HCT116 (cell line): ENCODE measurements around the gene FECH. TPM values are rescaled to one million over a fixed set of nuclear protein-coding genes. Genes with fewer than 3 reads are reported as not detected.

ENCODE experiments used
- ATAC-seq: fragments of 200-7000 bp; cut with Tn5 transposase; 2 replicates; pipeline ENCODE4 v1.9.1; 2020; ENCODE audit warnings: mild to moderate bottlenecking, moderate library complexity
- BruUV-seq: library from RNA; stranded (reverse); fragments of 400-500 nt; replicated peaks from 2 replicates; lab custom pipeline; 2021; lab: Mats Ljungman, UMichigan
- CTCF ChIA-PET: fragments of 300-600 bp; sonication (Branson Sonifier 250); formaldehyde crosslinking; loops from one replicate; lab custom pipeline; 2021; ENCODE audit warnings: antibody characterized with exemption; lab: Charles Lee
- POLR2A ChIA-PET: fragments of 300-600, 350-600 bp; sonication (Branson Sonifier 250); formaldehyde crosslinking; loops from one replicate; lab custom pipeline; 2021; ENCODE audit warnings: antibody characterized with exemption; lab: Charles Lee
- RAD21 ChIA-PET, 2 experiments: fragments of 300-600 bp; sonication (Branson Sonifier 250); formaldehyde crosslinking; loops; one replicate each; lab custom pipeline; 2023; ENCODE audit warnings: low total read pairs in 2 of 2; ENCODE audit not compliant: uncharacterized antibody in 2 of 2, unreplicated experiment in 2 of 2, low non-redundant PET in 1 of 2; lab: Charles Lee
- DNase-seq: peaks from one replicate; pipeline ENCODE4 v3.0.0-alpha.2; 2010; ENCODE audit warnings: low read depth, low spot score
- H2AFZ ChIP-seq: fragments of 200-600 bp; shearing (Covaris generic), sonication (generic); 2 replicates; pipeline ENCODE4 v1.6.1; 2017; ENCODE audit warnings: low read depth, mixed run types, mixed read lengths, antibody characterized with exemption, low read length; ENCODE audit not compliant: poor library complexity, severe bottlenecking
- H3K27ac ChIP-seq: 2 replicates; pipeline ENCODE4 v1.5.1; 2012; ENCODE audit warnings: low read depth, low read length
- H3K27me3 ChIP-seq: fragments of 200-600 bp; sonication (generic); 2 replicates; pipeline ENCODE4 v1.6.1; 2016; ENCODE audit warnings: mixed run types, low read length, mixed read lengths; ENCODE audit not compliant: insufficient read depth
- H3K36me3 ChIP-seq, 2 experiments: fragments of 200-500 bp in 1 of 2; fragments of 200-600 bp in 1 of 2; sonication (Bioruptor generic) in 1 of 2; sonication (generic) in 1 of 2; 2 replicates each; pipeline versions ENCODE4 v1.5.1 to v1.6.1; 2014 to 2016; ENCODE audit warnings: low read length in 2 of 2, inconsistent platforms in 1 of 2, mixed read lengths in 1 of 2, mixed run types in 1 of 2; ENCODE audit not compliant: insufficient read depth in 2 of 2, control insufficient read depth in 1 of 2
- H3K4me1 ChIP-seq, 2 experiments: fragments of 200-600 bp in 1 of 2; sonication (generic) in 1 of 2; 2 replicates each; pipeline versions ENCODE4 v1.5.1 to v1.6.1; 2012 to 2017; ENCODE audit warnings: low read length in 2 of 2, inconsistent platforms in 1 of 2, mild to moderate bottlenecking in 1 of 2, mixed read lengths in 1 of 2, mixed run types in 1 of 2, moderate library complexity in 1 of 2; ENCODE audit not compliant: insufficient read depth in 2 of 2, control insufficient read depth in 1 of 2
- H3K4me2 ChIP-seq: fragments of 200-600 bp; sonication (generic); 2 replicates; pipeline ENCODE4 v1.6.1; 2017; ENCODE audit warnings: mixed run types, low read length, mixed read lengths
- H3K4me3 ChIP-seq, 2 experiments: fragments of 200-600 bp in 1 of 2; sonication (generic) in 1 of 2; replicated peaks in 1 of 2; 2 replicates each; pipeline ENCODE4 v1.5.1; 2011 to 2016; ENCODE audit warnings: low read length in 2 of 2, control low read depth in 1 of 2, low read depth in 1 of 2, mild to moderate bottlenecking in 1 of 2, mixed read lengths in 1 of 2, mixed run types in 1 of 2
- H3K79me2 ChIP-seq: fragments of 200-600 bp; sonication (generic); 2 replicates; pipeline ENCODE4 v1.6.1; 2017; ENCODE audit warnings: mild to moderate bottlenecking, mixed run types, low read length, moderate library complexity, mixed read lengths; ENCODE audit not compliant: insufficient read depth
- H3K9ac ChIP-seq: fragments of 200-600 bp; sonication (generic); 2 replicates; pipeline ENCODE4 v1.6.1; 2016; ENCODE audit warnings: low read length, mixed read lengths
- H3K9me2 ChIP-seq: fragments of 200-600 bp; sonication (generic), shearing (Covaris generic); 2 replicates; pipeline ENCODE4 v1.6.1; 2017; ENCODE audit warnings: mixed run types, mild to moderate bottlenecking, moderate library complexity; ENCODE audit not compliant: insufficient read depth
- H3K9me3 ChIP-seq, 2 experiments: fragments of 200-500 bp in 1 of 2; fragments of 200-600 bp in 1 of 2; sonication (Bioruptor generic) in 1 of 2; sonication (generic) in 1 of 2; 2 replicates each; pipeline ENCODE4 v1.6.1; 2014 to 2017; ENCODE audit warnings: low read length in 2 of 2, mixed read lengths in 2 of 2, inconsistent platforms in 1 of 2, low read depth in 1 of 2, mild to moderate bottlenecking in 1 of 2, mixed run types in 1 of 2, moderate library complexity in 1 of 2; ENCODE audit not compliant: control insufficient read depth in 1 of 2, insufficient read depth in 1 of 2
- H4K20me1 ChIP-seq: fragments of 200-600 bp; sonication (generic), shearing (Covaris generic); 2 replicates; pipeline ENCODE4 v1.6.1; 2017; ENCODE audit warnings: mixed run types, mild to moderate bottlenecking, moderate library complexity; ENCODE audit not compliant: insufficient read depth
- CBX3 ChIP-seq: IDR thresholded peaks from 2 replicates; pipeline ENCODE4 v1.6.1; 2012; ENCODE audit warnings: low read depth
- CEBPB ChIP-seq: IDR thresholded peaks from 2 replicates; pipeline ENCODE4 v1.6.1; 2012; ENCODE audit warnings: low read depth
- EGR1 ChIP-seq: IDR thresholded peaks from 2 replicates; pipeline ENCODE4 v1.6.1; 2012; ENCODE audit warnings: low read depth
- ELF1 ChIP-seq: IDR thresholded peaks from 2 replicates; pipeline ENCODE4 v1.6.1; 2012; ENCODE audit warnings: low read depth, borderline replicate concordance
- EZH2 ChIP-seq: fragments of 200-600 bp; sonication (generic); IDR thresholded peaks from 2 replicates; pipeline ENCODE4 v1.6.1; 2017; ENCODE audit warnings: antibody characterized with exemption, mixed run types
- JUND ChIP-seq: IDR thresholded peaks from 2 replicates; pipeline ENCODE4 v1.6.1; 2012
- SIN3A ChIP-seq: IDR thresholded peaks from 2 replicates; pipeline ENCODE4 v1.6.1; 2012; ENCODE audit warnings: low read depth
- SP1 ChIP-seq: IDR thresholded peaks from 2 replicates; pipeline ENCODE4 v1.6.1; 2012; ENCODE audit warnings: low read depth
- SRF ChIP-seq: IDR thresholded peaks from 2 replicates; pipeline ENCODE4 v1.6.1; 2012; ENCODE audit warnings: low read depth
- YY1 ChIP-seq: IDR thresholded peaks from 2 replicates; pipeline ENCODE4 v1.6.1; 2011; ENCODE audit warnings: low read length, low read depth, moderate library complexity, mild to moderate bottlenecking; ENCODE audit not compliant: insufficient replicate concordance; ENCODE audit errors: extremely low read depth
- ZFX ChIP-seq: fragments of 450-650 bp; IDR thresholded peaks from 2 replicates; pipeline ENCODE4 v1.6.1; 2017
- ZNF274 ChIP-seq: fragments of 200-500 bp; sonication (Bioruptor generic); IDR thresholded peaks from 2 replicates; pipeline ENCODE4 v1.6.1; 2014; ENCODE audit warnings: mild to moderate bottlenecking, low read depth, low read length, inconsistent platforms
- intact Hi-C: fragments of 100-400 bp; cut with micrococcal nuclease; formaldehyde crosslinking; loops from 2 replicates; pipeline ENCODE4 v1.10.0; 2022
- total RNA-seq: library from RNA; stranded (reverse); gene quantifications from one replicate; pipeline ENCODE4 v1.2.1, GENCODE V29; 2021; ENCODE audit not compliant: unreplicated experiment
- TF ChIP-seq, protein P1 (sequence below): IDR thresholded peaks from 2 replicates; pipeline ENCODE4 v1.6.1; 2012
- TF ChIP-seq, protein P2 (sequence below): IDR thresholded peaks from 2 replicates; pipeline ENCODE4 v1.6.1; 2012; ENCODE audit warnings: low read depth

Gene FECH
- total RNA-seq, 1 experiment from 2014 or later, result 42.7 TPM

DNA sequence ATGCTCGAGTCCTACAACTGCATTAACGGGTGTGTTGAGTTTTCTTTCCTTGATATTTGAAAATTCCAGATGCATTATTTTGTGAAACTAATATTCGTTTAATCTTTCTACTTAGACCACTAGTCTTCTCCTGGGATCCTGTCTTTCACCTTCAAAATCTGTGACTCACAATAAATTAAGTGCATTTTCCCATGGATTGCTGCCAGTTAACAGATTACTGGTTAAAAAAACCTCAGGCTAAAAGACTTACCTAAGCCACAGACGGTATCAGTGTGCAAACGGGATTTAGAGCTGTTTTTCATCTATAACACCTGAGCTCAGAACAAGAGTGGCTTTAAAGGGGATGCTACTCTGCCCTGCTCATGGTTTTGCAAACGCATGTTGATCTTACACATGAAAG, 10.2 kb downstream of the FECH start:
- no peaks in the 10 kb centered on the region for H3K27me3 ChIP-seq
- H3K9ac ChIP-seq, result no peak overlapping the region
- RAD21 ChIA-PET, result no interaction called here
- H3K4me2 ChIP-seq, result no peak overlapping the region
- H2AFZ ChIP-seq, result no peak overlapping the region
- no peaks in the 10 kb centered on the region for H3K9me2 ChIP-seq
- DNase-seq (no peak), ATAC-seq (no peak)
- no peaks in the 10 kb centered on the region for H3K4me1 ChIP-seq
- no peak overlapping the region for H3K4me3 ChIP-seq
- CTCF ChIA-PET, result no interaction called here
- intact Hi-C loops, result no loop called here
- no peaks in the 10 kb centered on the region for H3K79me2 ChIP-seq
- no peaks in the 10 kb centered on the region for H4K20me1 ChIP-seq
- H3K9me3 ChIP-seq, result no peaks in the 10 kb centered on the region
- POLR2A ChIA-PET, result no interaction called here
- no TSS peak for BruUV-seq
- no peak overlapping the region for H3K27ac ChIP-seq
- H3K36me3 ChIP-seq, result peaks cover 0 to 26% of the 10 kb centered on the region in 2 experiments; a peak in 2 of 4 replicates
- TF ChIP-seq ELF1, result no peak
- TF ChIP-seq CBX3, result no peak
- TF ChIP-seq EZH2, result no peak
- TF ChIP-seq ZNF274, result no peak
- no peak for TF ChIP-seq YY1
- TF ChIP-seq EGR1, result no peak
- TF ChIP-seq, protein P1, sequence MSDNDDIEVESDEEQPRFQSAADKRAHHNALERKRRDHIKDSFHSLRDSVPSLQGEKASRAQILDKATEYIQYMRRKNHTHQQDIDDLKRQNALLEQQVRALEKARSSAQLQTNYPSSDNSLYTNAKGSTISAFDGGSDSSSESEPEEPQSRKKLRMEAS, result no peak
- TF ChIP-seq SIN3A, result no peak
- TF ChIP-seq CEBPB, result no peak
- TF ChIP-seq, protein P2, sequence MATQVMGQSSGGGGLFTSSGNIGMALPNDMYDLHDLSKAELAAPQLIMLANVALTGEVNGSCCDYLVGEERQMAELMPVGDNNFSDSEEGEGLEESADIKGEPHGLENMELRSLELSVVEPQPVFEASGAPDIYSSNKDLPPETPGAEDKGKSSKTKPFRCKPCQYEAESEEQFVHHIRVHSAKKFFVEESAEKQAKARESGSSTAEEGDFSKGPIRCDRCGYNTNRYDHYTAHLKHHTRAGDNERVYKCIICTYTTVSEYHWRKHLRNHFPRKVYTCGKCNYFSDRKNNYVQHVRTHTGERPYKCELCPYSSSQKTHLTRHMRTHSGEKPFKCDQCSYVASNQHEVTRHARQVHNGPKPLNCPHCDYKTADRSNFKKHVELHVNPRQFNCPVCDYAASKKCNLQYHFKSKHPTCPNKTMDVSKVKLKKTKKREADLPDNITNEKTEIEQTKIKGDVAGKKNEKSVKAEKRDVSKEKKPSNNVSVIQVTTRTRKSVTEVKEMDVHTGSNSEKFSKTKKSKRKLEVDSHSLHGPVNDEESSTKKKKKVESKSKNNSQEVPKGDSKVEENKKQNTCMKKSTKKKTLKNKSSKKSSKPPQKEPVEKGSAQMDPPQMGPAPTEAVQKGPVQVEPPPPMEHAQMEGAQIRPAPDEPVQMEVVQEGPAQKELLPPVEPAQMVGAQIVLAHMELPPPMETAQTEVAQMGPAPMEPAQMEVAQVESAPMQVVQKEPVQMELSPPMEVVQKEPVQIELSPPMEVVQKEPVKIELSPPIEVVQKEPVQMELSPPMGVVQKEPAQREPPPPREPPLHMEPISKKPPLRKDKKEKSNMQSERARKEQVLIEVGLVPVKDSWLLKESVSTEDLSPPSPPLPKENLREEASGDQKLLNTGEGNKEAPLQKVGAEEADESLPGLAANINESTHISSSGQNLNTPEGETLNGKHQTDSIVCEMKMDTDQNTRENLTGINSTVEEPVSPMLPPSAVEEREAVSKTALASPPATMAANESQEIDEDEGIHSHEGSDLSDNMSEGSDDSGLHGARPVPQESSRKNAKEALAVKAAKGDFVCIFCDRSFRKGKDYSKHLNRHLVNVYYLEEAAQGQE, result no peak
- TF ChIP-seq SP1, result no peak
- TF ChIP-seq SRF, result no peak
- no peak for TF ChIP-seq ZFX
- TF ChIP-seq JUND, result no peak
